Progenitor cell of endocrine pancreas (in vitro differentiated cells): ENCODE results near the gene TCAF1. TPM values are rescaled to one million over a fixed set of nuclear protein-coding genes. Genes with fewer than 3 reads are reported as not detected.
A peak's percentile ranks its signal among the peaks of the same experiment; 100 is the strongest.

ENCODE experiments used
- DNase-seq: peaks from one replicate; pipeline ENCODE4 v3.0.0; 2021; ENCODE audit warnings: low spot score; ENCODE audit not compliant: unreplicated experiment
- H3K27ac Mint-ChIP-seq: 2 replicates; pipeline ENCODE4 v1.8.0; 2021; ENCODE audit warnings: mild to moderate bottlenecking, moderate library complexity, mixed read lengths
- H3K27me3 Mint-ChIP-seq: 2 replicates; pipeline ENCODE4 v1.8.0; 2021; ENCODE audit warnings: mixed read lengths
- H3K36me3 Mint-ChIP-seq: 2 replicates; pipeline ENCODE4 v1.8.0; 2022; ENCODE audit warnings: mixed read lengths; ENCODE audit not compliant: insufficient read depth
- H3K4me1 Mint-ChIP-seq: 2 replicates; pipeline ENCODE4 v1.8.0; 2021; ENCODE audit warnings: low read depth, mixed read lengths
- H3K4me3 Mint-ChIP-seq: 2 replicates; pipeline ENCODE4 v1.8.0; 2021; ENCODE audit warnings: low read depth, mild to moderate bottlenecking, moderate library complexity, mixed read lengths
- H3K9me3 Mint-ChIP-seq: 2 replicates; pipeline ENCODE4 v1.8.0; 2021; ENCODE audit warnings: low read depth, mixed read lengths
- CTCF ChIP-seq: fragments of 200-600 bp; sonication (generic); IDR thresholded peaks from one replicate; pipeline ENCODE4 v1.5.0; 2021; ENCODE audit warnings: antibody characterized with exemption, mild to moderate bottlenecking; ENCODE audit not compliant: unreplicated experiment
- long read RNA-seq: library from polyadenylated mRNA; unstranded; transcript quantifications from one replicate; pipeline ENCODE4 v2.0.0, GENCODE V29; 2020
- total RNA-seq: library from RNA; stranded (reverse); gene quantifications from 2 replicates; pipeline ENCODE4 v1.2.1, GENCODE V29; 2021

Gene TCAF1
- total RNA-seq: 112 TPM in 2 replicates
- long read RNA-seq, full-length matches to known transcripts: 109 of 586 reads
- long read RNA-seq, partial matches to known transcripts: 92 of 586 reads
- long read RNA-seq, other reads (novel, unspliced or antisense): 385 of 586 reads

GRCh38 chr7:143901668-143902331, at the start of gene TCAF1:
Gene TCAF1 (minus strand): TSS chr7:143902176. CDS start chr7:143876608, 25,568 bp downstream.
- Mint-ChIP-seq H3K27me3 (no peaks in the 10 kb centered on the region), H3K4me1 (peaks cover 31% of the 10 kb centered on the region), H3K9me3 (no peaks in the 10 kb centered on the region), H3K27ac (peak within 1 kb of the TSS; percentile 99), H3K4me3 (peak within 1 kb of the TSS; percentile 95), H3K36me3 (no peaks in the 10 kb centered on the region)
- TF ChIP-seq CTCF: peak; percentile 49
- DNase-seq: peak; percentile 88

- Mint-ChIP-seq H3K27me3 (no peaks in the 10 kb centered on the region), H3K27ac (no peak overlapping the region), H3K4me3 (no peak overlapping the region), H3K4me1 (no peaks in the 10 kb centered on the region), H3K9me3 (peaks cover 11% of the 10 kb centered on the region), H3K36me3 (no peaks in the 10 kb centered on the region)
- DNase-seq: no peak
- no peak for TF ChIP-seq CTCF
These were observed 46.8 kb upstream of the TCAF1 start for GRCh38 chr7:143948733-143949132.

- Mint-ChIP-seq H3K27ac (no peak overlapping the region), H3K9me3 (peaks cover 11% of the 10 kb centered on the region), H3K4me1 (no peaks in the 10 kb centered on the region), H3K27me3 (no peaks in the 10 kb centered on the region), H3K4me3 (no peak overlapping the region), H3K36me3 (no peaks in the 10 kb centered on the region)
- no peak for TF ChIP-seq CTCF
- no peak for DNase-seq
These were observed 45.1 kb upstream of the TCAF1 start for GRCh38 chr7:143947111-143947510.

- Mint-ChIP-seq H3K36me3 (no peaks in the 10 kb centered on the region), H3K4me3 (no peak overlapping the region), H3K27me3 (no peaks in the 10 kb centered on the region), H3K4me1 (no peaks in the 10 kb centered on the region), H3K9me3 (peaks cover 11% of the 10 kb centered on the region), H3K27ac (no peak overlapping the region)
- DNase-seq: no peak
- no peak for TF ChIP-seq CTCF
These were observed 43.4 kb upstream of the TCAF1 start for GRCh38 chr7:143945423-143945822.

GRCh38 chr7:143938379-143939243, 36.6 kb upstream of the TCAF1 start:
- Mint-ChIP-seq H3K4me1 (no peaks in the 10 kb centered on the region), H3K9me3 (no peaks in the 10 kb centered on the region), H3K4me3 (no peak overlapping the region), H3K27ac (no peak overlapping the region), H3K36me3 (no peaks in the 10 kb centered on the region), H3K27me3 (no peaks in the 10 kb centered on the region)
- no peak for TF ChIP-seq CTCF
- DNase-seq: no peak
